GM18867 (cell line): ENCODE measurements around the gene KCTD10.

ENCODE experiments used
- ATAC-seq: cut with Tn5 transposase; IDR thresholded peaks from one replicate; pipeline ENCODE4 v1.9.1; 2021; ENCODE audit warnings: mild to moderate bottlenecking, moderate library complexity; ENCODE audit not compliant: unreplicated experiment

KCTD10 gene

GRCh38 chr12:109495012-109495411 lies 17.9 kb upstream of the KCTD10 start:
- peak; percentile 38 for ATAC-seq

GRCh38 chr12:109494348-109494881 lies 17.3 kb upstream of the KCTD10 start:
- no peak for ATAC-seq

DNA sequence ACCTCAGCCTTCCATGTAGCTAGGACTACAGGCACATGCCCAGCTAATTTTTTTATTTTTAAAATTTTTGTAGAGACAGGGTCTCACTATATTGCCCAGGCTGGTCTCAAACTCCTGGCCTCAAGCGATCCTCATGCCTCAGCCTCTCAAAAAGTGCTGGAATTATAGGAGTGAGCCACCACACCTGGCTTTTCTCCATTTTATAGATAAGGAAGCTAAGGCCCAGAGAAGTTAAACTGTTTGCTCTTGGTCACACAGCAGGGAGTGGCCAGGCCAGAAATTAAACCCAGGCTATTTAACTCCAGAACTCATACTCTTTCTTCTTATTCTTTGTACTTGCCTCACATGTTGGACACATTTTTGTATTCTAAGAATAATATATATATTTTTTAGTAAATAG lies 16.8 kb upstream of the KCTD10 start:
- ATAC-seq = no peak

DNA sequence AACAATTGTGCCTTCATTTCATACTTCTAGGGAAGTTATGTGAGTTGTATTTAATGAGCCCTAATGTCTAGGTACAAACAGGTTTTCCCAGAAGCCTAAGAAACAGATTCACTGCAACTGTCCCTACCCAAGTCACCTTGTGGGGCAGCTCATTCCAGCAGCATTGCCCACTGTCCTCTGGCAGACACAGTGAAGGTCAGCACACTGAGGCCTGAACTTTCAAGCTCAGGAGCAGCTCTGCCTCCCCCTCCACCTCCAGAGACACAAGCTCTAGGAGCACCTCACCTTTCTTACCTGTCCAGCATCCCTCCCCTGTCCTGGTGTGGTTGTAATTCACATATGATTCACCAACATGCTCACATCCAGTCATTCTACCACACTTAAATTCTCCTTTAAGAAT lies 16.0 kb upstream of the KCTD10 start:
- no peak for ATAC-seq

DNA sequence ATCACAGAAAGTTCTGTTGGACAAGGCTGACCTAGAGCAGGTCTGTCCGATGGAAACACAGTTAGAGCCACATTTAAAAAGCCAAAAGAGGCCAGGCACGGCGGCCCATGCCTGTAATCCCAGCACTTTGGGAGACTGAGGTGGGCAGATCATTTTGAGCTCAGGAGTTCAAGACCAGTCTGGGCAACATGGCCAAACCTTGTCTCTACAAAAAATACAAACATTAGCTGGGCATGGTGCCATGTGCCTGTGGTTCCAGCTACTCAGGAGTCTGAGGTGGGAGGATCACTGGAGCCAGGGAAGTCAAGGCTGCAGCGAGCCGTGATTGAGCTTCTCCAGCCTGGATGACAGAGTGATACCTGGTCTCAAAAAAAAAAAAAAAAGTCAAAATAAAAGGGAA lies 15.3 kb upstream of the KCTD10 start:
- ATAC-seq = no peak

- ATAC-seq = no peak
Observed at GRCh38 chr12:109491671-109492070, 14.6 kb upstream of the KCTD10 start.

DNA sequence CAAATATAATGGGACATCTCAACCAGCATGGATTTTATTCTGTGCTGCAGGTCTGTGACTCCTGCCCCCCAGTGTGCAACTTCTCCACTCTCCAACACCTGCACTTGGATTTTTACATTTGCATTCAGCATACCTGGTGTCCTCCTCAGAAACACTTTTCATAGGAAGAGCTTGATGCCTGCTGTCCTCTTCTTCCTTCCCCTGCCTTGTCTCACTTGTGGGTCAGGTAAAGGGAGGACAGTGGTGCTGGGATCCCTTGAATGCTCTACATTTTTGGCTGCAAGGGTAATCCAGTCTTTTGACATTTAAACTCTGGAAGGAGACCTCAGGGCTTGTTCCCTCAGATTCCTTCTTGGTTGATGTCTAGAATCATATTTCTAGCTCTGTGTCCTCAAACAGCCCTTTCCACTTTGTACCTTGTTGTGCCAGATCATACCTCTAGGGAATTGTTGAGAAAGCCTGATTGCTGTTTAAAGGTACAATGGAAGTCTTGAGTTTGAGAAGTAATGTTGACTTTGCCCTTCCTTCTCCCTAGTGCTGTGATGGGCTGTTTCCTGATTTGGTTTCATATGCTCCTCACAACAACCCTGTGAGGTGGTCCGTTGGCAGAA lies 13.0 kb upstream of the KCTD10 start:
- ATAC-seq = no peak

GRCh38 chr12:109489016-109489954 lies 12.2 kb upstream of the KCTD10 start:
- ATAC-seq = no peak

DNA sequence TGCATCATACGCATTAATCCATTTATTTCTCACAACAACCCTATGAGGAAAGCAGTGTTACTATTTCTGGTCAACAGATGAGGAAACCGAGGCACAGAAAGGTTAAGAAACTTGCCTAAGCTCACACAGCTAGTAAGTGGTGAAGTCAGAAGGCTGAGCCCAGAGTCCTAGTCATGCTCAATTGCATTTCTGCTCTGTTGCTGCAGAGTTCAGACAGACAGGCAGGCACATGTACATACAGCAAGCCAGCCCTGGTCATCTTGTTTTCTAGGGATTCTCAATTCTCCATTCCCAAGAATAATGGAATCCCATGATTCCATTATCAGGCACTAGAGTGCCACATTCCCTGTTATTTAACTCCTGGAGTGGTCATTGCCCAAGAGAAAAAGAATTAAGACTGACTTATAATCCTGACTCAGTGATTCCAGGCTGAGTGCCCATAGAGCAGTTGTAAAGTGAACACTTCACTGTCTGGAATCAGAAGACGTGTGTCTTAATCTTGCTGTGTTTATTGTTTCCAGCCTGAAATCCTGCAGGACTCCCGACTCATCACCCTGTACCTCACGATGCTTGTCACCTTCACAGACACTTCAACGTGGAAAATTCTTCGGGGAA lies 11.1 kb upstream of the KCTD10 start:
- no peak for ATAC-seq

- no peak for ATAC-seq
Observed at GRCh38 chr12:109487181-109488050, 10.3 kb upstream of the KCTD10 start.

DNA sequence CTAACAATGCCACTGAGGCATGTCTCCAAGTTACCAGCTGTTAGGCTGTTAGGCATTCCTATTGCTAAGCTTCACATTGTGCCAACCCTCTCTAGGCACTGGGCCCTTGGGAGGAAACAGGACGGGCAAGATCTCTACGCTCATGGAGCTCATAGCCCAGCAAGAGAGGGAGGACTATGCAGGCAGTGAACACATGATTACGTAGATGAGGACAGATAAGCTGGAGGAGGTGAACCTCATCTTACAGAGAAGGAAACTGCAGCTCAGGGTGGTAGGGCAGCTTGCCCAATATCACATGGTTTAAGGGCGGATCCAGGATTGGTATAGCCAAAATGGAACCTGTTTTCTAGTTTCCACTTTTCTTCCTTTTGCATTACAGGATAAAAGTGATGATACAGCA lies 8.1 kb upstream of the KCTD10 start:
- no peak for ATAC-seq

DNA sequence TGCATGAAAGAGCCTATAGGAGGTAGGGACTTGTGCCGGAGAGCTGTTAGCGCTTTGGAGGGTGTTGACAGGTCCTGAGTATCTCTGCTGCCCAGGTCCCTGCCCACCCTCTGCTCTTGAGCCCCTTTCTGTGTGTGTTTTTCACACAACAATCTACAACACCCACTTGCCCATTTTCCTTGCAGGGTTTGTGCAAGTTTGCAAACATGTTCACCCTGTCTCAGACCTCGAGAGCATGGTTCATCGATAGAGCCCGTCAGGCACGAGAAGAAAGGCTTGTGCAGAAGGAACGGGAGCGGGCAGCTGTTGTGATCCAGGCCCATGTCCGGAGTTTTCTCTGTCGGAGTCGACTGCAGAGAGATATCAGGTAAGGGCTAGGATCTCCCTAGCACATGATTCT lies 6.2 kb upstream of the KCTD10 start:
- no peak for ATAC-seq

GRCh38 chr12:109482894-109483293 lies 5.8 kb upstream of the KCTD10 start:
- ATAC-seq = no peak

DNA sequence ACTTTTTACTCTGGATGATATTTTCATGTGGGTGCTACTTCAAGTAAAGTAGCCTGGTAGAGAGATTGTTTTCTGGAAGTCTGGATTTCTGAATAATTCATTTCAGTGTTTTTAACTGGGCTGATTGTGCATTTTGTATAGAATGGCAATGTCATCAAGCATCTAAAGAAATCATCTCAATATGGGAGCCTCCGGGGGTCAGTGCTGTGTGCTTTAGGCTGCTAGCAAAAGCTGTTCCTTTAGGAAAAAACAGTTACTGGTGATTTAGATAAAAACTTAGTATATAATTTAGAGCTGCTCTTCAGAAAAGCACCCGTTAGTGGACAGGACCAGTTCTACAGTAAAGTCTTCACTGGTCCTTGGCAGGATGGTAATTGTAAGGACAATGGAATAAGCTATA lies 5.4 kb upstream of the KCTD10 start:
- no peak for ATAC-seq

- ATAC-seq = no peak
Observed at GRCh38 chr12:109481863-109482262, 4.8 kb upstream of the KCTD10 start.

DNA sequence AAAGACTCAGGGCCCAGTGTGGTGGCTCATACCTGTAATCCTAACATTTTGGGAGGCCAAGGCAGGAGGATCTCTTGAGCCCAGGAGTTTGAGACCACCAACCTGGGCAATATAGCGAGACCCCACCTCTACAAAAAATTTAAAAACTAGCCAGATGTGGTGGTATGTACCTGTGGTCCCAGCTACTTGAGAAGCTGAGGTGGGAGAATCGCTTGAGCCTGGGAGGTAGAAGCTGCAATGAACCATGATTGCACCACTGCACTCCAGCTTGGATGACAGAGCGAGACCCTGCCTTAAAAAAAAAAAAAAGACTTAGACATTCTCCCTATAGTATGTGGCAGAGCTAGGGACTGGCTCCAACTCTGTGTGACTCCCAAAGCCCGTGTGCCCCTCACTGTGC lies 3.3 kb upstream of the KCTD10 start:
- ATAC-seq = no peak

- ATAC-seq = no peak
Observed at GRCh38 chr12:109479761-109480160, 2.7 kb upstream of the KCTD10 start.

GRCh38 chr12:109477963-109478315 lies 839 bp upstream of the KCTD10 start:
- no peak for ATAC-seq

DNA sequence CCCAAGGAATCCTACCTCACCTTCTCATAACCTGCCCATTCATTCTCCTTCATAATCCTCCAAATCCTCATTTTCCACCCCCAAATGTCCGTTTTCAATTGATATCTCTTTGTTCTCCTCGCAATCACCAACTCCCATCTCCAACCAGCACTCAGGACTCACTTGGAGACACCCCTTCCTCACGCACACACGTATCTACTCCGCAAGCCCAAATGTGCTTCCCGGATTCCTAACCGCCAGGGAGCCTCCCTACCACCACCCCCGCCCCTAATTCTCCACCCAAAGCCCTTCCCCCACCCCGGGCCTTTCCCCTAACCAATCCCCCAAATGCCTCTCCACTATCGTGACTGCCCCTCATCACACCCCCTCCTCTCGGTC lies 304 bp downstream of the KCTD10 start:
- ATAC-seq = no peak

DNA sequence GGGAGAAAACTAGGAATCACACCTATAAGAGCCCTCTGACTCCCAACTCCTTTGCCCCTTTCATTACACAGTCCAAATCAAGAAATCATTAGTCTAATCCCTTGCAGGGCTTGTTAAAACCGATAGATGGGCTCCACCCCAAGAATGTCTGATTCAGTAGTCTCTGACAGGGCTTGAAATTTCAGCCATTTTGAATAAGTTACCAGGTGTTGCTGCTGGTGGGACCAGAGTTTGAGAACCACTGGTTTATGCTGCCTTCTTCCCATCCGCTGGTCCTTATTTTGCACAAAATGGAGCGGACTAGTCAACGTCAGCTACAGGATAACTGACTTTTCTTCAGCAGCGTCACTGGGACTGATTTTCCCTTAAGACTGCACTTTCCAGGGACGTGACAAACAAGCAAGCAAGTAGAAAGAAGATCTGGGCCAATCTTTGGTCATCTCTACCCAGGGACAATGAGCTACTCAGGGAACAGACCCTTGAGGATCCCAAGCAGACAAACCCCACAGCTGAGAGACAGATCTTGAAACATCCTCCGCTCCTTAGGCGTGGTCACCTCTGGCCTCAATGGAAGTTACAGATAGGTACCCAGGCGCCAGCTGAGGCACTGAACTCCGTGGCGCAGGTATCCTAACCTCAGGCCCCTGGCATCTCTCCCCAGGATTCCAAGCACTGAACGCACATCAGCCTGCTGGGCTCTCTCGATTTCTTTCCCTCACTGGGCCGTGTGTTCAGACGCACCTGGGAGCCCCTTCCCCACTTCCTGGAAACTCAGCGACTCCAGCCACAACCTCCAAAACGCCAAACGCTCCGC lies 900 bp downstream of the KCTD10 start:
- ATAC-seq = no peak
